ENCODE data around the gene TMEM170A. TPM values are rescaled to one million over a fixed set of nuclear protein-coding genes. Genes with fewer than 3 reads are reported as not detected.

TMEM170A gene
- total RNA-seq, 1 donor from 2014 or later = 25.4 TPM

- H3K36me3 ChIP-seq = peaks cover 26% of the 10 kb centered on the region
Measured at GRCh38 chr16:75394941-75395340, 69.5 kb downstream of the TMEM170A start.

More at GRCh38 chr16:75394941-75395340, 69.5 kb downstream of the TMEM170A start:
- no peak for ATAC-seq
- no peak for TF ChIP-seq CTCF (IDR thresholded peaks at IDR 0.05)
- no peak overlapping the region for H3K4me3 ChIP-seq
- H3K4me1 ChIP-seq = peaks cover 1% of the 10 kb centered on the region
- H3K27ac ChIP-seq = peak overlapping the region; percentile 24
- no peak for DNase-seq
- no peaks in the 10 kb centered on the region for H3K9me3 ChIP-seq
- no peaks in the 10 kb centered on the region for H3K27me3 ChIP-seq
- intact Hi-C loops (cut with DNase I) = no loop called here

Other genes with a start within 250 kb of the TMEM170A start
- gene CTRB1, start 245.7 kb downstream of the TMEM170A start, total RNA-seq = not detected
- gene BCAR1, start 213.1 kb downstream of the TMEM170A start, total RNA-seq = 61.7 TPM
- 49.0 TPM for gene CFDP1, start 31.2 kb downstream of the TMEM170A start, total RNA-seq
- gene CHST6, start 30.8 kb upstream of the TMEM170A start, total RNA-seq = 0.09 TPM
- gene CHST5, start 71.4 kb upstream of the TMEM170A start, total RNA-seq = not detected
- gene TMEM231, start 91.6 kb upstream of the TMEM170A start, total RNA-seq = 4.5 TPM
- 109 TPM for gene GABARAPL2, start 101.7 kb upstream of the TMEM170A start, total RNA-seq
- 44.8 TPM for gene ADAT1, start 158.6 kb upstream of the TMEM170A start, total RNA-seq
- gene KARS1, start 183.0 kb upstream of the TMEM170A start, total RNA-seq = 90.5 TPM
- 56.2 TPM for gene TERF2IP, start 183.1 kb upstream of the TMEM170A start, total RNA-seq
- not detected for gene CPHXL2, start 212.3 kb upstream of the TMEM170A start, total RNA-seq
- gene DUXB, start 236.8 kb upstream of the TMEM170A start, total RNA-seq = not detected